ENCODE measurements around the gene NOTCH2. TPM values are rescaled to one million over a fixed set of nuclear protein-coding genes. Genes with fewer than 3 reads are reported as not detected.
"Not testable (repeated sequence)": the region's sequence is repeated elsewhere in the genome, so short reads cannot be mapped to it uniquely, and the experiment has no call there.

The NOTCH2 gene
- total RNA-seq, 6 experiments from 2014 or later: 122 to 147 (median 134) TPM

DNA sequence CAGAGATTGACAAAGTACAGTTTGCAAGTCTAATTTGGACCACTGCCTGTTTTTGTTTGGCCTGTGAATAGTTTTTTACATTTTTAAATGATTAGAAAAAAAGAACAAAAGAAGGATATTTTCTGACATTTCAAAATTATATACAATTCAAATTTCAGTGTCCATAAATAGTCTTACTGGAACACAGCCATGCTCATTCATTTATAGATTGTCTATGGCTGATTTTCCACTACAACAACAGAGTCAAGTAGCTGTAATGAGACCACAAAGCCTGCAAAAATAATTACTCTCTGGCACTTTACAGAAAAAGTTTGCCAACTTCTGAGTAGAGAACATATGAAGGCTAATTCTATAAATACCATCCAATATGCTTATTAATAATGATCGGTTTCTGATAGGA, 61.1 kb downstream of the NOTCH2 start:
- H3K27me3 Mint-ChIP-seq (ENCODE audit: insufficient read depth); H3K36me3 Mint-ChIP-seq (ENCODE audit: low read depth); H3K4me1 Mint-ChIP-seq (ENCODE audit: low read depth); H3K9me3 Mint-ChIP-seq; H3K27ac Mint-ChIP-seq; DNase-seq; H3K4me3 Mint-ChIP-seq: not testable (repeated sequence)

DNA sequence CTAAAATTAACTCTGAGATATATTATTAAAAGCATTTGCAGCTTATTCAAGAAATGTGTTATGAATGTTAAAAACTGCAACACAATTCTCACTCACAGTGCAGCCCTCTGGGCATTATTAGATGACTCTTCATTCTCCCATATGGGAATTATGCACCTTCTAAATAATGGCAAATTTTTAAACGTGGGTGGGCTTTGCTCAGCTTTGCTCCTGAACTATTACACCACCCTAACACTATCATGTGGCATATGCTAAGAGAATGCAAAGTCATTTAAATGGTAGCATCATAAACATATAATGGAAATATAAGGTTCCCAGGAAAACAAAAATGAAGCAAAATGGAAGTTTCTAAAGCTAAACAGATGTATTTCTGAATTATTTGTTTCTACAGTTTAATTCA, 61.6 kb downstream of the NOTCH2 start:
- H3K27me3 Mint-ChIP-seq (ENCODE audit: insufficient read depth); H3K36me3 Mint-ChIP-seq (ENCODE audit: low read depth); H3K4me1 Mint-ChIP-seq (ENCODE audit: low read depth); DNase-seq; H3K4me3 Mint-ChIP-seq; H3K9me3 Mint-ChIP-seq; H3K27ac Mint-ChIP-seq: not testable (repeated sequence)

GRCh38 chr1:120001035-120001434, 68.4 kb downstream of the NOTCH2 start:
- not testable (repeated sequence) for DNase-seq; H3K4me1 Mint-ChIP-seq (ENCODE audit: low read depth); H3K4me3 Mint-ChIP-seq; H3K27me3 Mint-ChIP-seq (ENCODE audit: insufficient read depth); H3K27ac Mint-ChIP-seq; H3K36me3 Mint-ChIP-seq (ENCODE audit: low read depth); H3K9me3 Mint-ChIP-seq

DNA sequence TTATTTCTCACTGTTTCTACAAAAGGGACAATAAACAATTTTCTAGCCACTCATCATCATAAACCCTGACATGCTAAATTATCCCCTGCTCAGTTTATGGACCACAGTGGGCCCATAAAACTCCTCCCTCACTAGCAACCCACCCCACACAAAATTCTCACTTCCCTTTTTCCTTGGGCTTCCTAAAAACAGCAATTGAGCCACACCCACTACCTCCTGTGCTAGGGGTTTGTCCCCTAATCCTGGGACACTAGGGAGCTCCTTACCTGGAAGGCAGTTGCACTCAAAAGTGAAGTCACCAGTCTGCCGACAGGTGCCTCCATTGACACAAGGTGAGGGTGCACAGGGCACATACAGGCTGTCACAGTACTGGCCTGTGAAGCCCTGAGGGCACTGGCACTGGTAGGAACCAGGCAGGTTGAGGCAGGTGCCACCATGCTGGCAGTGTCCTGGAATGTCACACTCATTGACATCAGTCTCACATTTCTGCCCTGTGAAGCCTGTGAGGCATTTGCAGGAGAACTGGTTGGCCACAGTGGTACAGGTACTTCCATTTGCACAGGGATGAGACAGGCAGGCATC, 72.6 kb downstream of the NOTCH2 start:
- not testable (repeated sequence) for DNase-seq; H3K4me3 Mint-ChIP-seq; H3K36me3 Mint-ChIP-seq (ENCODE audit: low read depth); H3K4me1 Mint-ChIP-seq (ENCODE audit: low read depth); H3K27me3 Mint-ChIP-seq (ENCODE audit: insufficient read depth); H3K9me3 Mint-ChIP-seq
- peak overlapping the region; percentile 50 for H3K27ac Mint-ChIP-seq

DNA sequence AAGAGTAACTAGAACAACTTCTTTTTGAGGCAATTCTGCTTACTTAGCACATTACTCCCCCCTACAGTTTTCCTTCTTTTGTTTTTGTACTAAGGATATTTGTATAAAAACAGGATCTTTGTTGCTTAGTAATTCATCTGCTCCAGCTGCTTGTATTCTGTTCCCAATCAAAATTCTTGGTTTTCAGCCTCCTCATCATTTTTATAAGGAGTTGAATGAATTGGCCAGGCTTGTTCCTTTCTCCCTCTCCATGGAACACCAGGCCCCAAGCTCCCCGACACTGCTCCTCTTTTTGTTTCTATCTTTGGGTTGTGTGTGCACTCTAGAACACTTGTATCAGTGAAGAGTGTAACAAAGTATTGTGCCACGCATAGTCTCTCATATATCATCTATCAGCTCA, 73.5 kb downstream of the NOTCH2 start:
- H3K36me3 Mint-ChIP-seq (ENCODE audit: low read depth); H3K9me3 Mint-ChIP-seq; H3K4me3 Mint-ChIP-seq; DNase-seq; H3K4me1 Mint-ChIP-seq (ENCODE audit: low read depth); H3K27ac Mint-ChIP-seq; H3K27me3 Mint-ChIP-seq (ENCODE audit: insufficient read depth): not testable (repeated sequence)

- Mint-ChIP-seq H3K27me3 (ENCODE audit: insufficient read depth) (no peaks in the 10 kb centered on the region), H3K4me3 (peak overlapping the region; percentile 24; the same call in 1 of the 2 replicates), H3K27ac (peak overlapping the region; percentile 76), H3K4me1 (ENCODE audit: low read depth) (peaks cover 47% of the 10 kb centered on the region), H3K36me3 (ENCODE audit: low read depth) (peaks cover 36% of the 10 kb centered on the region), H3K9me3 (no peaks in the 10 kb centered on the region)
- DNase-seq: no peak
- TF ChIP-seq, protein P1, sequence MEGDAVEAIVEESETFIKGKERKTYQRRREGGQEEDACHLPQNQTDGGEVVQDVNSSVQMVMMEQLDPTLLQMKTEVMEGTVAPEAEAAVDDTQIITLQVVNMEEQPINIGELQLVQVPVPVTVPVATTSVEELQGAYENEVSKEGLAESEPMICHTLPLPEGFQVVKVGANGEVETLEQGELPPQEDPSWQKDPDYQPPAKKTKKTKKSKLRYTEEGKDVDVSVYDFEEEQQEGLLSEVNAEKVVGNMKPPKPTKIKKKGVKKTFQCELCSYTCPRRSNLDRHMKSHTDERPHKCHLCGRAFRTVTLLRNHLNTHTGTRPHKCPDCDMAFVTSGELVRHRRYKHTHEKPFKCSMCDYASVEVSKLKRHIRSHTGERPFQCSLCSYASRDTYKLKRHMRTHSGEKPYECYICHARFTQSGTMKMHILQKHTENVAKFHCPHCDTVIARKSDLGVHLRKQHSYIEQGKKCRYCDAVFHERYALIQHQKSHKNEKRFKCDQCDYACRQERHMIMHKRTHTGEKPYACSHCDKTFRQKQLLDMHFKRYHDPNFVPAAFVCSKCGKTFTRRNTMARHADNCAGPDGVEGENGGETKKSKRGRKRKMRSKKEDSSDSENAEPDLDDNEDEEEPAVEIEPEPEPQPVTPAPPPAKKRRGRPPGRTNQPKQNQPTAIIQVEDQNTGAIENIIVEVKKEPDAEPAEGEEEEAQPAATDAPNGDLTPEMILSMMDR (IDR thresholded peaks at IDR 0.05): no peak
Measured at GRCh38 chr1:119988306-119989062, 81.0 kb downstream of the NOTCH2 start.

DNA sequence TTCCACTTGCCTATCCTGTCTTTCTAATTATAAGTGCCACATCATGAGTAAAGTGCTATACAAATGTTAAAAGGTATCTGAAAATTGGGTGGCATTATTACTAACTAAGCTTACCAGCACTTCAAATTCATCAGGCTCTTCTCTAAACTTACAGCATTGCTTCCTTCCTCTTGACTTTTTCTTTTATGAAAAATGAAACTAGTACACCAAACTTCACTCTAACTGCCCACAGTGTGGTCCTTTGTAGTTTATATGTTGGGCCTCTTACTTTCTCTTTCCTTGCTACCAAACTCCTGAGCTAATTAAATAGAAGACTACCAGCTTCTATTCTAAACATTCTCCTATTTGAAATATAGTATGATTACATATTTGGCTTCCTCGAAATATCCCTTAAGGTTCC, 81.8 kb downstream of the NOTCH2 start:
- no peak for DNase-seq
- TF ChIP-seq, protein P1 (IDR thresholded peaks at IDR 0.05): no peak
- Mint-ChIP-seq H3K36me3 (ENCODE audit: low read depth) (peaks cover 36% of the 10 kb centered on the region), H3K4me3 (peak overlapping the region; percentile 24), H3K27me3 (ENCODE audit: insufficient read depth) (no peaks in the 10 kb centered on the region), H3K4me1 (ENCODE audit: low read depth) (peaks cover 47% of the 10 kb centered on the region), H3K9me3 (no peaks in the 10 kb centered on the region), H3K27ac (peak overlapping the region; percentile 76)

DNA sequence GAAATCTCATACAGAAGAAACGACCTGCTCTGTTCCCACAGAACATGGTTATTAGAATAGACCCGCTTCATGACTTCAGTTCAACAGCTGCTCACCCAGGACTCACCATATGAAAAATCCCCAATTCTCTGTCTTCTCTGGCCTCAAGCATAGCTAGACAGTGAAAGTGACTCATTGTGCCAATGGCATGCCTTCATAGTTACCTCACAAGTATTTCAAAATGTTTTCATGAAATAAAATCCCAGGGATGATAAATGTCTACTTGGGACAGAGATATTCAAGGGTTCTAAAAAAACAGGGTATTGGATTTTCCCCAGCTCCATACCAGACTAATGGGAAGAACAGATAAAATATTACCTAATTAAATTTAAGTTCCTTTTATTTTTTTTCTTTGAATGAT, 82.3 kb downstream of the NOTCH2 start:
- H3K4me1 Mint-ChIP-seq (ENCODE audit: low read depth): peaks cover 47% of the 10 kb centered on the region
- H3K9me3 Mint-ChIP-seq: no peaks in the 10 kb centered on the region
- peak overlapping the region; percentile 71 for H3K27ac Mint-ChIP-seq
- H3K36me3 Mint-ChIP-seq (ENCODE audit: low read depth): peaks cover 36% of the 10 kb centered on the region
- H3K27me3 Mint-ChIP-seq (ENCODE audit: insufficient read depth): no peaks in the 10 kb centered on the region
- TF ChIP-seq, protein P1 (IDR thresholded peaks at IDR 0.05): no peak
- DNase-seq: peak; percentile 87
- H3K4me3 Mint-ChIP-seq: peak overlapping the region; percentile 54

All from HFFc6 (cell line).